Ovary (tissue), 9 donors: ENCODE results near the gene SLCO3A1. TPM values are rescaled to one million over a fixed set of nuclear protein-coding genes. Genes with fewer than 3 reads are reported as not detected.

Source experiments
- DNase-seq, 5 donors: peaks; one replicate each; pipeline ENCODE4 v3.0.0-alpha.2; 2019 to 2020
- H3K27ac ChIP-seq, 2 donors: fragments of 200-600 bp; one replicate each; pipeline versions ENCODE4 v1.5.1 to v1.8.0; 2019 to 2022
- H3K27me3 ChIP-seq: fragments of 200-600 bp; one replicate; pipeline ENCODE4 v1.8.0; 2022
- H3K36me3 ChIP-seq: fragments of 200-600 bp; sonication (generic); one replicate; pipeline ENCODE4 v1.5.1; 2019
- H3K4me1 ChIP-seq: one replicate; pipeline ENCODE4 v1.8.1; 2013; ENCODE audit warnings: mild to moderate bottlenecking, moderate library complexity; ENCODE audit not compliant: insufficient read depth
- H3K4me3 ChIP-seq: fragments of 200-600 bp; sonication (generic); one replicate; pipeline ENCODE4 v1.5.1; 2017
- H3K9me3 ChIP-seq, 2 donors: fragments of 200-600 bp in 1 of 2; sonication (generic) in 1 of 2; one replicate each; pipeline versions ENCODE4 v1.5.1 to v1.8.1; 2013 to 2019; ENCODE audit warnings: mild to moderate bottlenecking in 1 of 2, moderate library complexity in 1 of 2
- CTCF ChIP-seq, 3 donors: fragments of 450-650 bp in 2 of 3; fragments of 200-600 bp in 1 of 3; IDR thresholded peaks; one replicate each; pipeline versions ENCODE4 v1.5.1 to v1.8.0; 2016 to 2022; ENCODE audit warnings: antibody characterized with exemption in 3 of 3, mild to moderate bottlenecking in 1 of 3
- EP300 ChIP-seq: sonication (generic); formaldehyde crosslinking; IDR thresholded peaks from one replicate; pipeline ENCODE4 v1.6.1; 2017; ENCODE audit warnings: antibody characterized with exemption
- POLR2A ChIP-seq: fragments of 450-650 bp; IDR thresholded peaks from one replicate; pipeline ENCODE4 v1.6.1; 2017; ENCODE audit warnings: antibody characterized with exemption, mild to moderate bottlenecking, moderate library complexity
- whole genome bisulfite sequencing, 3 donors: extraction: QIAGEN DNeasy Blood & Tissue Kit in 1 of 3; methylation state at CpG; one replicate each; pipeline versions ENCODE4 v1.1.5 to v1.1.7; 2013 to 2017; 5-methylcytosine and 5-hydroxymethylcytosine counted together
- intact Hi-C, 4 donors: fragments of 100-400 bp; cut with DNase I; formaldehyde crosslinking; loops; one replicate each; pipeline versions ENCODE4 v1.11.0 to v1.15.1; 2022 to 2023
- polyA plus RNA-seq, 2 donors: library from polyadenylated mRNA; stranded (reverse); fragments of 200-250 nt in 1 of 2; fragments of 350-450 nt in 1 of 2; fragmentation: Illumina TruSeq in 1 of 2; extraction: RNeasy Lipid Tissue Mini Kit (QIAGEN cat#74804) in 1 of 2; gene quantifications; one replicate each; pipeline ENCODE4 v1.2.3, GENCODE V29; 2013 to 2014
- total RNA-seq, 7 donors: library from RNA; depleted of rRNA in 2 of 7; stranded (reverse); fragments of >200 nt in 2 of 7; fragmentation: NEBNext Ultra II Directional in 3 of 7; extraction: Animal tissue kit (Norgen Biotek cat#: 25700) in 3 of 7; gene quantifications; one replicate each; pipeline versions ENCODE4 v1.1.0 to v1.2.4, GENCODE V29; 2016 to 2023
- donor health status: DM: no; HTN: no; CAD: no; lungs with moderate emphysema.
- donor health status: DM: no; HTN: no; CAD: no.
- donor health status: Bipolar disorder and iron deficiency.
- donor health status: DM: yes; HTN: yes; CAD: no.
- donor health status: DM: no; HTN: no; CAD: no.
- donor health status: DM: yes; HTN: yes; CAD: no.

SLCO3A1 gene
- total and polyA plus RNA-seq, 9 donors: 5.0 to 20.0 (median 12.5) TPM

- no peak overlapping the region for H3K27ac ChIP-seq
- no peak for DNase-seq
- intact Hi-C loops: loop anchor here in 1 of 4 donors (10.0 kb wide), 1 partner anchor 782 kb away; no protein-coding TSS in a partner anchor
- no peak overlapping the region for H3K4me3 ChIP-seq
- TF ChIP-seq POLR2A: no peak
- no peak for TF ChIP-seq EP300
- TF ChIP-seq CTCF (IDR thresholded peaks at IDR 0.05): no peak
- WGBS, 3 donors: 95 to 97% (median 97%) methylated on average over 2 of the region's 2 CpGs
- H3K9me3 ChIP-seq: no peaks in the 10 kb centered on the region
- H3K36me3 ChIP-seq: no peaks in the 10 kb centered on the region
- H3K4me1 ChIP-seq: no peaks in the 10 kb centered on the region
- no peaks in the 10 kb centered on the region for H3K27me3 ChIP-seq
Observed at GRCh38 chr15:92087211-92087610, 233.7 kb downstream of the SLCO3A1 start.

- intact Hi-C loops: no loop called here
- 59 to 63% (median 60%) methylated on average over 17 of the region's 17 CpGs for WGBS, 3 donors
- peak in 2 of 5 donors; percentile 44 to 50 for DNase-seq
Observed at GRCh38 chr15:92091155-92091734, 237.7 kb downstream of the SLCO3A1 start.

GRCh38 chr15:92092289-92093105, 239.0 kb downstream of the SLCO3A1 start:
- Histone ChIP-seq H3K9me3 (no peaks in the 10 kb centered on the region), H3K27me3 (no peaks in the 10 kb centered on the region), H3K36me3 (no peaks in the 10 kb centered on the region), H3K4me1 (no peaks in the 10 kb centered on the region), H3K4me3 (no peak overlapping the region), H3K27ac (no peak overlapping the region)
- DNase-seq: no peak
- WGBS, 3 donors: 83 to 90% (median 89%) methylated on average over 10 of the region's 10 CpGs
- intact Hi-C loops: no loop called here
- no peak for TF ChIP-seq POLR2A
- TF ChIP-seq CTCF (IDR thresholded peaks at IDR 0.05): no peak
- TF ChIP-seq EP300: no peak

More at GRCh38 chr15:92091155-92091734, 237.7 kb downstream of the SLCO3A1 start:
- H3K4me1 ChIP-seq: no peaks in the 10 kb centered on the region
- H3K27ac ChIP-seq: no peak overlapping the region
- no peaks in the 10 kb centered on the region for H3K9me3 ChIP-seq
- H3K36me3 ChIP-seq: no peaks in the 10 kb centered on the region
- H3K27me3 ChIP-seq: no peaks in the 10 kb centered on the region
- no peak for TF ChIP-seq POLR2A
- no peak for TF ChIP-seq EP300
- no peak for TF ChIP-seq CTCF (IDR thresholded peaks at IDR 0.05)
- no peak overlapping the region for H3K4me3 ChIP-seq

- TF ChIP-seq CTCF (IDR thresholded peaks at IDR 0.05) (no peak), POLR2A (no peak), EP300 (no peak)
- 74 to 80% (median 74%) methylated on average over 4 of the region's 4 CpGs for WGBS, 3 donors
Observed at GRCh38 chr15:92095693-92096092, 242.2 kb downstream of the SLCO3A1 start.

More at GRCh38 chr15:92095693-92096092, 242.2 kb downstream of the SLCO3A1 start:
- intact Hi-C loops: loop anchor here in 2 of 4 donors (5.0 kb wide), 1 partner anchor 622 kb away; no protein-coding TSS in a partner anchor
- no peaks in the 10 kb centered on the region for H3K27me3 ChIP-seq
- no peak for DNase-seq
- H3K27ac ChIP-seq: no peak overlapping the region
- no peak overlapping the region for H3K4me3 ChIP-seq
- peaks cover 3% of the 10 kb centered on the region for H3K4me1 ChIP-seq
- no peaks in the 10 kb centered on the region for H3K9me3 ChIP-seq
- no peaks in the 10 kb centered on the region for H3K36me3 ChIP-seq
